Mucosa of rectum (tissue), 2 donors: ENCODE data around the gene REEP6.
"Not testable (repeated sequence)": the region's sequence is repeated elsewhere in the genome, so short reads cannot be mapped to it uniquely, and the experiment has no call there.

Source experiments
- H3K27ac ChIP-seq, 2 donors: one replicate each; pipeline ENCODE4 v1.7.0; 2013; ENCODE audit warnings: inconsistent platforms in 2 of 2, low read depth in 2 of 2, low read length in 2 of 2
- H3K27me3 ChIP-seq, 2 donors: one replicate each; pipeline ENCODE4 v1.7.0; 2013; ENCODE audit warnings: low read length in 2 of 2; ENCODE audit not compliant: control insufficient read depth in 2 of 2, insufficient read depth in 2 of 2
- H3K36me3 ChIP-seq, 2 donors: one replicate each; pipeline ENCODE4 v1.7.0; 2013; ENCODE audit warnings: low read length in 2 of 2; ENCODE audit not compliant: control insufficient read depth in 2 of 2, insufficient read depth in 2 of 2
- H3K4me1 ChIP-seq, 2 donors: one replicate each; pipeline ENCODE4 v1.7.0; 2013; ENCODE audit warnings: low read length in 2 of 2, mild to moderate bottlenecking in 1 of 2; ENCODE audit not compliant: control insufficient read depth in 2 of 2, insufficient read depth in 2 of 2
- H3K4me3 ChIP-seq, 2 donors: one replicate each; pipeline ENCODE4 v1.7.0; 2013; ENCODE audit warnings: low read length in 2 of 2
- H3K9ac ChIP-seq, 2 donors: one replicate each; pipeline ENCODE4 v1.7.0; 2013; ENCODE audit warnings: low read length in 2 of 2, low read depth in 1 of 2, mild to moderate bottlenecking in 1 of 2
- H3K9me3 ChIP-seq, 2 donors: one replicate each; pipeline ENCODE4 v1.7.0; 2013; ENCODE audit warnings: low read length in 2 of 2; ENCODE audit not compliant: control insufficient read depth in 2 of 2
- donor health status: healthy.
- donor health status: Normal muscosa, but diverticular disease.

The REEP6 gene

DNA sequence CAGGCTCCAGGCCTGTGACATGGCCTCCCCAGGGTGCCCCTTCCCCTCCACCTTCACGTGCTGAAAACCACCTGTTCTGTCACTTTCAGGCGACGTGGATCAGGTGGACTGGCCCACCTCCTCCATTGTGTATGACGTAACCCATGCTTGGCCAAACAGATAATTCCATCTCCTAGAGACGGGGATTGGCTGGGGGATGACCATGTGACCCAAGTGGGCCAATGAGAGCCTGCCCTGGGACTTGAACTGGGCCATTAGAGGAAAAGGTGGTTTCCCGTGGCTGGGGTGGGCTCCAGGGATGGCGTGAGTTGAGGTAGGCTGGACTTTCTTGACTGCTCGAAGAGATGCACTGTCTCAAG lies 25.4 kb downstream of the REEP6 start:
- no peaks in the 10 kb centered on the region for H3K36me3 ChIP-seq
- H3K27me3 ChIP-seq: peaks cover 12 to 21% of the 10 kb centered on the region in 2 donors
- H3K9me3 ChIP-seq: no peaks in the 10 kb centered on the region
- H3K4me1 ChIP-seq: peaks cover 3 to 4% of the 10 kb centered on the region in 2 donors
- no peak overlapping the region for H3K27ac ChIP-seq
- H3K9ac ChIP-seq: no peak overlapping the region
- no peak overlapping the region for H3K4me3 ChIP-seq

DNA sequence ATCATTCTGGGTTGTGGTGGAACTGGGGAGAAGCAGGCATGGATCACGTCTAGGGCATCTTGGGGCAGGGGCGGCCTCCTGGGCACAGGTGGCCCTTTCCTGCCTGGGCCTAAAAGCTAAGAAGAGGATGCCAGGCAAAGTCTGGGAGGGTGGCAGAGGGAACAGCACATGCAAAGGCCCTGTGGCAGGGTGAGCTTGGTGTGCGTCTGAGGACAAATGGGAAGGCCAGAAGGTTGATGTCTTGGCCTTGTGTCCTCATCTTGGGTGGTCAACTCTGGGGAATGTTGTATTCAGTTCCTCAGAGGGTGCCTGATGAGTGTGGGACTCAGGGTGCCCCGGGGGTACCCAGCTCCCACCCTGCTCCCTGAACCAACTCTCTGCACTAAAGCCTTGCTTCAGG lies 27.5 kb downstream of the REEP6 start:
- Histone ChIP-seq H3K4me1 (no peaks in the 10 kb centered on the region), H3K9ac (no peak overlapping the region), H3K36me3 (no peaks in the 10 kb centered on the region), H3K4me3 (no peak overlapping the region), H3K27me3 (peaks cover 12 to 17% of the 10 kb centered on the region in 2 donors), H3K27ac (no peak overlapping the region), H3K9me3 (no peaks in the 10 kb centered on the region)

DNA sequence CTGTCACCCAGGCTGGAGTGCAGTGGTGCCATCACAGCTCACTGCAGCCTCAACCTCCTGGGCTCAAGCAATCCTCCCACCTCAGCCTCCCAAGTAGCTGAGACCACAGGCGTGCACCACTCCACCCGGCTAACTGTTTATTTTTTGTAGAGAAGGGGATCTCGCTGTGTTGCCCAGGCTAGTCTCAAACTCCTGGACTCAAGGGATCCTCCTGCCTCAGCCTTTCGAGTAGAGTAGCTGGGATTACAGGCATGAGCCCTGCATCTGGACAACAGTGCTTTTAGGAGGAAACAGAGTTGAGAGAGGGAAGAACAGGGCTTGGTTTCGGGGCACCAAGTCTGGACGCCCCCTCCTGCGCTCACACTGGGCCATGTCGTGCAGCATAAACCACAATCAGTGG lies 28.8 kb downstream of the REEP6 start:
- H3K27ac ChIP-seq: not testable (repeated sequence)

GRCh38 chr19:1520203-1520780 lies 29.3 kb downstream of the REEP6 start:
- H3K9me3 ChIP-seq: no peaks in the 10 kb centered on the region
- H3K36me3 ChIP-seq: no peaks in the 10 kb centered on the region
- no peak overlapping the region for H3K27ac ChIP-seq
- peaks cover 17 to 29% of the 10 kb centered on the region in 2 donors for H3K27me3 ChIP-seq
- H3K4me3 ChIP-seq: no peak overlapping the region
- no peaks in the 10 kb centered on the region for H3K4me1 ChIP-seq
- no peak overlapping the region for H3K9ac ChIP-seq

More for the DNA sequence above, 28.8 kb downstream of the REEP6 start:
- H3K27me3 ChIP-seq: peaks cover 15 to 24% of the 10 kb centered on the region in 2 donors
- H3K9ac ChIP-seq, H3K4me1 ChIP-seq, H3K4me3 ChIP-seq, H3K36me3 ChIP-seq, H3K9me3 ChIP-seq: not testable (repeated sequence)

DNA sequence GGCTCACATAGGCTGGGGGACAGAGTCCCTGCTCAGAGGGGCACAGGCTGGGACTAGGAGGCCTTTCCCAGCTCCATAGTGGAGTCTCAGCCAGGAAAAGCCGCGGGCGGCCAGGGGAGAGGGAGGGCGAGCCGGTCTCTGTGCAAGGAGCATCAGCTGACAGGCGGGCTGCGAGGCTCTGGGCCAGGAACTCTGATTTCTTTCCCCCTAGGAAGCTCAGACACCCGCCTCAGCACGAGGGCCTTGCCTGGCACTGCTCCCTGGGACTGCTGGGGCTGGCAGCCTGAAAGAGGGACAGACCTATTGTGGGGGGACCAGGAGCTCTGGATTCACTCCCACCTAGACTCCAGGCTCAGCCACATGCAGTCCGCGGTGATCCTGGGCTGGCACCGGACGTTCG lies 30.7 kb downstream of the REEP6 start:
- Histone ChIP-seq H3K27ac (no peak overlapping the region), H3K27me3 (peaks cover 24 to 38% of the 10 kb centered on the region in 2 donors), H3K4me1 (no peaks in the 10 kb centered on the region), H3K9me3 (no peaks in the 10 kb centered on the region), H3K9ac (no peak overlapping the region), H3K36me3 (no peaks in the 10 kb centered on the region), H3K4me3 (no peak overlapping the region)

DNA sequence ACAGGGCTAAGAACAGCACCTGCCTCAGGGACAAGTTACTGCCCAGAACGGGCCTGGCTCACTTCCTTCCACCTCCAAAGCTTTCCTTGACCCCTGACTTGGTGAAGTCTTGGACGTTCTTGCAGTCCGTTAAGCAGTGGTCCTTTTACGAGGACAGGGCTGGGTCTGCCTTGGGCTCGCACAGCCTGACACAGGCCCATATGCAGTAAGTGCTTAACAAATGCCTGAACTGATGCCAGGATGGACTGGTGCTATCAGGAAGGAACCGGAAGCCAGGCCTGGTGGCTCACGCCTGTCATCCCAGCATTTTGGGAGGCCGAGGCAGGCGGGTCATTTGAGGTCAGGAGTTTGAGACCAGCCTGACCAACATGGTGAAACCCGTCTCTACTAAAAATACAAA lies 31.1 kb downstream of the REEP6 start:
- Histone ChIP-seq H3K4me3 (no peak overlapping the region), H3K9me3 (no peaks in the 10 kb centered on the region), H3K36me3 (no peaks in the 10 kb centered on the region), H3K27ac (no peak overlapping the region), H3K4me1 (no peaks in the 10 kb centered on the region), H3K27me3 (peaks cover 24 to 38% of the 10 kb centered on the region in 2 donors), H3K9ac (no peak overlapping the region)

- Histone ChIP-seq H3K4me1 (no peaks in the 10 kb centered on the region), H3K4me3 (no peak overlapping the region), H3K9ac (no peak overlapping the region), H3K27me3 (peaks cover 24 to 38% of the 10 kb centered on the region in 2 donors), H3K27ac (no peak overlapping the region), H3K36me3 (no peaks in the 10 kb centered on the region), H3K9me3 (no peaks in the 10 kb centered on the region)
Observed at GRCh38 chr19:1522838-1523237, 31.9 kb downstream of the REEP6 start.

DNA sequence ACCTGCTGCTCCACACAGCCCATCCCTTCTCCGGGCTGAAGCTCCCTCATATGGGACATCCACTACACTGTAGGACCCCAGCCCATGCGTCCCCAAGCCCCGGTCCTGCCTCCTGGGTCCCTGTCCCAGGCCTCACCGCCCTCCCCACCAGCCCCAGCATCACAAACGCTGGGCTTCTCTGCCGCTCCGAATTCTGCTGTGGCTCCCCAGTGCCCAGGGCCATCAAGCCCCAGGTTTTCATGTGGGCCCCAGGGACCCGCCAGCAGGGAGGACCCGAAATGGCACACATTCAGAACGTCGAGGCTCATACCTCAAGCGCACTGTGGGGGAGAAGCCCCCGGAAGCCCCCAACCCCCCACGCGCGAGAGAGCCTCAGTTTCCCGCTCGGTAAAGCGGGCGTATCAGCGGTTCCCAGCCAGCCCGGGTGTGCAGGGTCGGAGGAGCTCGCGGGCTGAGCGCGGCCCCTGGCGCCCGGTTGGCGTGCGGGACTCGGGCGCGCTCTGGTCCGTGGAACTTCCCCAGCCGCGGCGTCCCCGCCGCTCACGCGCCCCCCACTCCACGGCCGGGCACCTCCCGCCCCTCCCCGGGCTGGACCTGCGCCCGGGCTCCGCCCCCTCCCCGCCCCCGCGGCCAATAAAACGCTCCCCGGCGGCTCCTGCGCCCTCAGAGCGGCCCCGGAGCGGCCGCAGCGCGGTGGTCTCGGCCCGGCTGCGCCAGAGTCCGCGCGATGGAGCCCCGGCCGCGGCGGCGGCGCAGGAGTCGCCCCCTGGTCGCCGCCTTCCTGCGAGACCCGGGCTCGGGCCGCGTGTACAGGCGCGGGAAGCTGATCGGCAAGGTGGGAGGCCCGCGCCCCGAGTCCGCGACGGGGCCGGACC lies 32.7 kb downstream of the REEP6 start, which contains the start of gene PLK5:
Gene PLK5, plus strand, starts transcription at position 666 of the 875 bp plus-strand sequence. CDS start 2,920 bp downstream, outside the sequence.
- Histone ChIP-seq H3K27me3 (peaks cover 24 to 32% of the 10 kb centered on the region in 2 donors), H3K36me3 (no peaks in the 10 kb centered on the region), H3K4me1 (no peaks in the 10 kb centered on the region), H3K9me3 (no peaks in the 10 kb centered on the region), H3K27ac (no peak within 1 kb of the TSS), H3K4me3 (no peak within 1 kb of the TSS), H3K9ac (no peak within 1 kb of the TSS)

DNA sequence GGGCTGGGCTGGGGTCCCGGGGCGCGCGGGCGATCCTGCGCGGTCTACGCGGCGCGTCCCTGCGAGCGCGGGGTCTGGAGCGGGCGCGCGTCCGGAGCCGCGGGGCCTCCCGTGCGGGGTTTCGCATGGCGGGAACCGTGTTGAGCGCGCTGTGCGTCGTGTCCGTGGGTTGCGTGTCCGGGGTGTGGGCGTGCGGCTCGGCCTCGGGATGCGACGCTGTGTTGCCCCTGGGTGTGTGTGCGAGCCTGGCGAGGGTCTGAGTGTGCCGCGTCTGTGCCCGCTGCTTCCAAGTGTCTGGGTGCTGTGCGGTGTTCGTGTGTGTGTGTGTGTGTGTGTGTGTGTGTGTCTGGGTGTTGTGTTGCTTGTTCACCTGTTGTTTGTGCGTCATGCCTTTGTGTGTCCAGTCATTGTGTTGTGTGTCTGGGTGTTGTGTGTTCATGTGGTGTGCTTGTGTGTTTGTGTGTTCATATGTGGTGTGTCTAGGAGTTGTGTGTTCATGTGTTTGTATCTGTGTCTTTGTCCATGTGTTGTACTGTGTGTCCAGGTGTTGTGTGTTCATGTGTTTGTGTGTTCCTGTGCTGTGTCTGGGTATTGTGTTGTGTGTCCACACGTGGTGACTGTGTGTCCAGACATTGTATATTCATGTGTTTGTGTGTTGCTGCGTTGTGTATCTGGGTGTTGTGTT lies 33.4 kb downstream of the REEP6 start:
- H3K27me3 ChIP-seq: peaks cover 24 to 30% of the 10 kb centered on the region in 2 donors
- no peak overlapping the region for H3K9ac ChIP-seq
- no peak overlapping the region for H3K4me3 ChIP-seq

DNA sequence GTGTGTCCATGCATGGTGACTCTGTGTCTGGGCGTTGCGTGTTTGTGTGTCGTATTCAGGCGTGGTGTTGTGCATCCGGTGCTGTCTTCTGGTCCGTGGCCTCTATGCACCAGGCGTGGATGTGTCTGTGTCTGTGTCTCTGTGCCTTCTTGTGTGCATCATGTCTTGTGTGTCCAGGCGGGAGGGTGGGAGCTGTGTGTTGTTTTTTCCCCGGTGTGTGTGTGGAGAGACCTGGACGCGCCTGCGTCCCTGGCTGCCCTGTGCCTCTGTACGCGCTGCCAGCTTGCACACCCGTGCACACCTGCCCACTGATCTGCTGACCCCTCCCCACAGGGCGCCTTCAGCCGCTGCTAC lies 34.0 kb downstream of the REEP6 start:
- peaks cover 24 to 30% of the 10 kb centered on the region in 2 donors for H3K27me3 ChIP-seq
- no peak overlapping the region for H3K9ac ChIP-seq
- H3K27ac ChIP-seq: no peak overlapping the region
- H3K4me1 ChIP-seq: no peaks in the 10 kb centered on the region
- no peaks in the 10 kb centered on the region for H3K9me3 ChIP-seq
- H3K4me3 ChIP-seq: no peak overlapping the region
- H3K36me3 ChIP-seq: no peaks in the 10 kb centered on the region

More for the DNA sequence above, 33.4 kb downstream of the REEP6 start:
- no peaks in the 10 kb centered on the region for H3K9me3 ChIP-seq
- no peaks in the 10 kb centered on the region for H3K36me3 ChIP-seq
- H3K4me1 ChIP-seq: no peaks in the 10 kb centered on the region
- H3K27ac ChIP-seq: no peak overlapping the region
